SK-N-SH treated with all-trans-retinoic acid at 6 μM for 48 hours (cell line): ENCODE measurements around the gene ZNF148.

Experiments
- ATAC-seq: fragments of 200-7000 bp; cut with Tn5 transposase; 3 replicates; pipeline ENCODE4 v1.9.1; 2020; ENCODE audit warnings: mild to moderate bottlenecking, moderate library complexity
- BACH2 ChIP-seq: fragments of 250-450 bp; sonication (Bioruptor Pico); IDR thresholded peaks from 2 replicates; pipeline ENCODE4 v1.9.0; 2021; ENCODE audit warnings: mild to moderate bottlenecking, borderline replicate concordance
- CREB5 ChIP-seq: fragments of 250-450 bp; sonication (Bioruptor Pico); IDR thresholded peaks from 2 replicates; pipeline ENCODE4 v1.5.1; 2020; ENCODE audit warnings: low read depth, mild to moderate bottlenecking, moderate library complexity
- CSDC2 ChIP-seq: fragments of 250-450 bp; sonication (Bioruptor Pico); IDR thresholded peaks from 2 replicates; pipeline ENCODE4 v1.5.0; 2020; ENCODE audit warnings: mild to moderate bottlenecking, moderate library complexity
- CSRNP3 ChIP-seq: fragments of 250-450 bp; sonication (Bioruptor Pico); IDR thresholded peaks from 2 replicates; pipeline ENCODE4 v1.5.1; 2021; ENCODE audit warnings: mild to moderate bottlenecking, moderate library complexity
- ESRRG ChIP-seq: fragments of 250-450 bp; sonication (Bioruptor Pico); IDR thresholded peaks from 2 replicates; pipeline ENCODE4 v1.6.1; 2021; ENCODE audit warnings: mild to moderate bottlenecking
- GLIS3 ChIP-seq: fragments of 250-450 bp; sonication (Bioruptor Pico); IDR thresholded peaks from 2 replicates; pipeline ENCODE4 v1.5.0; 2020; ENCODE audit warnings: mild to moderate bottlenecking, moderate library complexity
- ISL1 ChIP-seq: fragments of 250-450 bp; sonication (Bioruptor Pico); IDR thresholded peaks from 2 replicates; pipeline ENCODE4 v2.1.2; 2022; ENCODE audit warnings: mild to moderate bottlenecking, moderate library complexity
- OSR1 ChIP-seq: fragments of 250-450 bp; sonication (Bioruptor Pico); IDR thresholded peaks from 2 replicates; pipeline ENCODE4 v1.8.0; 2022; ENCODE audit warnings: moderate library complexity, mild to moderate bottlenecking, inconsistent platforms
- PATZ1 ChIP-seq: fragments of 250-450 bp; sonication (Bioruptor Pico); IDR thresholded peaks from 2 replicates; pipeline ENCODE4 v1.8.0; 2020; ENCODE audit warnings: mild to moderate bottlenecking, moderate library complexity, borderline replicate concordance
- PPARA ChIP-seq: fragments of 250-450 bp; sonication (Bioruptor Pico); IDR thresholded peaks from 2 replicates; pipeline ENCODE4 v1.5.0; 2020; ENCODE audit warnings: mild to moderate bottlenecking, borderline replicate concordance
- RARB ChIP-seq: fragments of 250-450 bp; sonication (Bioruptor Pico); IDR thresholded peaks from 2 replicates; pipeline ENCODE4 v1.8.0; 2021; ENCODE audit warnings: mild to moderate bottlenecking, moderate library complexity
- SNAI2 ChIP-seq: fragments of 250-450 bp; sonication (Bioruptor Pico); IDR thresholded peaks from 2 replicates; pipeline ENCODE4 v1.5.0; 2020; ENCODE audit warnings: mild to moderate bottlenecking, moderate library complexity
- TOX ChIP-seq: fragments of 250-450 bp; sonication (Bioruptor Pico); IDR thresholded peaks from 2 replicates; pipeline ENCODE4 v1.8.0; 2021; ENCODE audit warnings: mild to moderate bottlenecking, moderate library complexity, borderline replicate concordance
- TSHZ2 ChIP-seq: fragments of 250-450 bp; sonication (Bioruptor Pico); IDR thresholded peaks from 2 replicates; pipeline ENCODE4 v1.5.0; 2020; ENCODE audit warnings: mild to moderate bottlenecking, moderate library complexity
- ZC3H10 ChIP-seq: fragments of 250-450 bp; sonication (Bioruptor Pico); IDR thresholded peaks from 2 replicates; pipeline ENCODE4 v1.5.1; 2021; ENCODE audit warnings: mild to moderate bottlenecking, moderate library complexity
- ZFP3 ChIP-seq: fragments of 250-450 bp; sonication (Bioruptor Pico); IDR thresholded peaks from 2 replicates; pipeline ENCODE4 v1.5.0; 2020; ENCODE audit warnings: mild to moderate bottlenecking, moderate library complexity
- ZFP30 ChIP-seq: fragments of 450-650 bp; formaldehyde crosslinking; IDR thresholded peaks from 2 replicates; pipeline ENCODE4 v1.5.0; 2022; ENCODE audit warnings: mild to moderate bottlenecking, moderate library complexity
- ZNF565 ChIP-seq: fragments of 450-650 bp; formaldehyde crosslinking; conservative IDR thresholded peaks from 2 replicates; pipeline ENCODE4 v1.5.0; 2020; ENCODE audit warnings: low read depth, mild to moderate bottlenecking, moderate library complexity
- ZNF70 ChIP-seq: fragments of 450-650 bp; formaldehyde crosslinking; IDR thresholded peaks from 2 replicates; pipeline ENCODE4 v1.5.0; 2020; ENCODE audit warnings: mild to moderate bottlenecking, moderate library complexity
- ZNF8 ChIP-seq: fragments of 450-650 bp; formaldehyde crosslinking; IDR thresholded peaks from 2 replicates; pipeline ENCODE4 v1.5.0; 2020; ENCODE audit warnings: mild to moderate bottlenecking, moderate library complexity

ZNF148 gene

GRCh38 chr3:125207949-125208568 is 167.1 kb downstream of the ZNF148 start:
- ATAC-seq, result no peak
- TF ChIP-seq ZNF8 (CRISPR knock-in tag), result no peak
- TF ChIP-seq ZNF70 (CRISPR knock-in tag), result no peak
- no peak for TF ChIP-seq ZFP3 (CRISPR knock-in tag)
- TF ChIP-seq ZC3H10 (CRISPR knock-in tag), result no peak
- no peak for TF ChIP-seq TSHZ2
- TF ChIP-seq PPARA (CRISPR knock-in tag), result no peak
- no peak for TF ChIP-seq CREB5 (CRISPR knock-in tag)
- no peak for TF ChIP-seq ZFP30 (CRISPR knock-in tag)
- no peak for TF ChIP-seq BACH2 (CRISPR knock-in tag)
- TF ChIP-seq PATZ1 (CRISPR knock-in tag), result no peak
- TF ChIP-seq RARB (CRISPR knock-in tag), result no peak
- TF ChIP-seq TOX (CRISPR knock-in tag), result no peak

- TF ChIP-seq ZNF8 (CRISPR knock-in tag) (no peak), ZFP3 (CRISPR knock-in tag) (no peak), RARB (CRISPR knock-in tag) (no peak), ESRRG (CRISPR knock-in tag) (no peak), PATZ1 (CRISPR knock-in tag) (no peak), TSHZ2 (no peak)
- ATAC-seq, result no peak
These were observed 167.6 kb downstream of the ZNF148 start for GRCh38 chr3:125207507-125207906.

GRCh38 chr3:125206934-125207333 is 168.2 kb downstream of the ZNF148 start:
- ATAC-seq, result no peak
- no peak for TF ChIP-seq ISL1 (CRISPR knock-in tag)
- TF ChIP-seq CREB5 (CRISPR knock-in tag), result no peak
- no peak for TF ChIP-seq ZNF8 (CRISPR knock-in tag)
- no peak for TF ChIP-seq GLIS3
- TF ChIP-seq SNAI2 (CRISPR knock-in tag), result no peak
- no peak for TF ChIP-seq PPARA (CRISPR knock-in tag)
- TF ChIP-seq PATZ1 (CRISPR knock-in tag), result no peak
- TF ChIP-seq TOX (CRISPR knock-in tag), result no peak
- no peak for TF ChIP-seq CSDC2 (CRISPR knock-in tag)
- TF ChIP-seq OSR1 (CRISPR knock-in tag), result no peak
- TF ChIP-seq CSRNP3 (CRISPR knock-in tag), result no peak
- no peak for TF ChIP-seq ZNF565
